Measurements from ENCODE around the gene SEMA7A.

SEMA7A gene

GRCh38 chr15:74454764-74455500, 21.2 kb upstream of the SEMA7A start:
- no peak overlapping the region for H2BK5ac ChIP-seq (ENCODE audit: low read depth, low read length, poor library complexity, severe bottlenecking)
- H2AFZ ChIP-seq (ENCODE audit: low read depth, low read length), result no peak overlapping the region
- no peaks in the 10 kb centered on the region for H3K9me3 ChIP-seq (ENCODE audit: control insufficient read depth, low read length)
- no peak overlapping the region for H2BK12ac ChIP-seq (ENCODE audit: low read length in 2 of 2)
- DNase-seq, result no peak
- no peak overlapping the region for H4K91ac ChIP-seq (ENCODE audit: low read length)
- H2BK15ac ChIP-seq (ENCODE audit: low read depth, poor library complexity, severe bottlenecking), result no peak overlapping the region
- H3K27ac ChIP-seq (ENCODE audit: low read length, poor library complexity, severe bottlenecking), result no peak overlapping the region
- no peak overlapping the region for H3K23ac ChIP-seq (ENCODE audit: low read length in 2 of 2)
- no peak overlapping the region for H3K9ac ChIP-seq (ENCODE audit: low read length)
- H3K4me1 ChIP-seq (ENCODE audit: control insufficient read depth, insufficient read depth, low read depth, low read length), result peaks cover 3% of the 10 kb centered on the region
- no peak overlapping the region for H3K4ac ChIP-seq (ENCODE audit: low read depth in 1 of 2, low read length in 2 of 2)
- H3K14ac ChIP-seq (ENCODE audit: low read length in 2 of 2), result no peak overlapping the region
- no peaks in the 10 kb centered on the region for H3K27me3 ChIP-seq (ENCODE audit: control insufficient read depth in 1 of 2, insufficient read depth in 1 of 2, low read length in 2 of 2)
- H2BK120ac ChIP-seq (ENCODE audit: low read depth, low read length), result no peak overlapping the region
- peaks cover 33 to 75% of the 10 kb centered on the region in 2 experiments for H3K36me3 ChIP-seq (ENCODE audit: control insufficient read depth in 1 of 2, insufficient read depth in 2 of 2, low read depth in 1 of 2, low read length in 2 of 2)
- H3K4me2 ChIP-seq (ENCODE audit: low read length, poor library complexity, severe bottlenecking), result no peak overlapping the region
- no peak overlapping the region for H3K4me3 ChIP-seq (ENCODE audit: insufficient read depth in 1 of 2, low read depth in 1 of 2, low read length in 2 of 2)
- H4K8ac ChIP-seq (ENCODE audit: low read length), result no peak overlapping the region
- peaks cover 17% of the 10 kb centered on the region for H3K79me1 ChIP-seq (replicated peaks; ENCODE audit: low read length, poor library complexity, severe bottlenecking)
- H2AK5ac ChIP-seq (ENCODE audit: low read length, severe bottlenecking), result no peak overlapping the region
- no peak overlapping the region for H3K18ac ChIP-seq (ENCODE audit: low read depth in 1 of 2, low read length in 2 of 2)

- Histone ChIP-seq H4K8ac (ENCODE audit: low read length) (no peak overlapping the region), H3K27ac (ENCODE audit: low read length, poor library complexity, severe bottlenecking) (no peak overlapping the region), H3K79me1 (replicated peaks; ENCODE audit: low read length, poor library complexity, severe bottlenecking) (peaks cover 12% of the 10 kb centered on the region), H3K4ac (ENCODE audit: low read depth in 1 of 2, low read length in 2 of 2) (no peak overlapping the region), H3K18ac (ENCODE audit: low read depth in 1 of 2, low read length in 2 of 2) (no peak overlapping the region), H3K9me3 (ENCODE audit: control insufficient read depth, low read length) (no peaks in the 10 kb centered on the region), H2BK15ac (ENCODE audit: low read depth, poor library complexity, severe bottlenecking) (no peak overlapping the region), H2AFZ (ENCODE audit: low read depth, low read length) (no peak overlapping the region), H4K91ac (ENCODE audit: low read length) (no peak overlapping the region), H2BK120ac (ENCODE audit: low read depth, low read length) (no peak overlapping the region), H3K36me3 (ENCODE audit: control insufficient read depth in 1 of 2, insufficient read depth in 2 of 2, low read depth in 1 of 2, low read length in 2 of 2) (peaks cover 41 to 83% of the 10 kb centered on the region in 2 experiments), H3K14ac (ENCODE audit: low read length in 2 of 2) (no peak overlapping the region), H3K4me1 (ENCODE audit: control insufficient read depth, insufficient read depth, low read depth, low read length) (no peaks in the 10 kb centered on the region), H2BK12ac (ENCODE audit: low read length in 2 of 2) (no peak overlapping the region), H3K9ac (ENCODE audit: low read length) (no peak overlapping the region), H3K27me3 (ENCODE audit: control insufficient read depth in 1 of 2, insufficient read depth in 1 of 2, low read length in 2 of 2) (no peaks in the 10 kb centered on the region), H3K4me3 (ENCODE audit: insufficient read depth in 1 of 2, low read depth in 1 of 2, low read length in 2 of 2) (no peak overlapping the region), H3K23ac (ENCODE audit: low read length in 2 of 2) (no peak overlapping the region), H2BK5ac (ENCODE audit: low read depth, low read length, poor library complexity, severe bottlenecking) (no peak overlapping the region), H3K4me2 (ENCODE audit: low read length, poor library complexity, severe bottlenecking) (no peak overlapping the region), H2AK5ac (ENCODE audit: low read length, severe bottlenecking) (no peak overlapping the region)
- WGBS, result 88% methylated on average over 13 of the region's 13 CpGs
- DNase-seq, result no peak
Observed at GRCh38 chr15:74453925-74454763, 20.4 kb upstream of the SEMA7A start.

GRCh38 chr15:74451861-74452835, 18.4 kb upstream of the SEMA7A start:
- no peak overlapping the region for H2BK15ac ChIP-seq (ENCODE audit: low read depth, poor library complexity, severe bottlenecking)
- no peak overlapping the region for H3K14ac ChIP-seq (ENCODE audit: low read length in 2 of 2)
- WGBS, result 90% methylated on average over 16 of the region's 16 CpGs
- no peak overlapping the region for H2AFZ ChIP-seq (ENCODE audit: low read depth, low read length)
- no peak overlapping the region for H3K4ac ChIP-seq (ENCODE audit: low read depth in 1 of 2, low read length in 2 of 2)
- no peaks in the 10 kb centered on the region for H3K4me1 ChIP-seq (ENCODE audit: control insufficient read depth, insufficient read depth, low read depth, low read length)
- H3K27ac ChIP-seq (ENCODE audit: low read length, poor library complexity, severe bottlenecking), result no peak overlapping the region
- no peak overlapping the region for H3K23ac ChIP-seq (ENCODE audit: low read length in 2 of 2)
- DNase-seq, result no peak
- H3K9ac ChIP-seq (ENCODE audit: low read length), result no peak overlapping the region
- H2BK120ac ChIP-seq (ENCODE audit: low read depth, low read length), result no peak overlapping the region
- H2AK5ac ChIP-seq (ENCODE audit: low read length, severe bottlenecking), result no peak overlapping the region
- H3K36me3 ChIP-seq (ENCODE audit: control insufficient read depth in 1 of 2, insufficient read depth in 2 of 2, low read depth in 1 of 2, low read length in 2 of 2), result peaks cover 58 to 92% of the 10 kb centered on the region in 2 experiments
- no peak overlapping the region for H4K8ac ChIP-seq (ENCODE audit: low read length)
- no peaks in the 10 kb centered on the region for H3K9me3 ChIP-seq (ENCODE audit: control insufficient read depth, low read length)
- no peak overlapping the region for H3K4me3 ChIP-seq (ENCODE audit: insufficient read depth in 1 of 2, low read depth in 1 of 2, low read length in 2 of 2)
- H3K4me2 ChIP-seq (ENCODE audit: low read length, poor library complexity, severe bottlenecking), result no peak overlapping the region
- no peak overlapping the region for H3K18ac ChIP-seq (ENCODE audit: low read depth in 1 of 2, low read length in 2 of 2)
- H4K91ac ChIP-seq (ENCODE audit: low read length), result no peak overlapping the region
- H3K27me3 ChIP-seq (ENCODE audit: control insufficient read depth in 1 of 2, insufficient read depth in 1 of 2, low read length in 2 of 2), result no peaks in the 10 kb centered on the region
- H3K79me1 ChIP-seq (replicated peaks; ENCODE audit: low read length, poor library complexity, severe bottlenecking), result peaks cover 6% of the 10 kb centered on the region
- no peak overlapping the region for H2BK5ac ChIP-seq (ENCODE audit: low read depth, low read length, poor library complexity, severe bottlenecking)
- no peak overlapping the region for H2BK12ac ChIP-seq (ENCODE audit: low read length in 2 of 2)
